Mammary epithelial cell (primary cell): ENCODE data around the gene ZNF177.

Source experiments
- EZH2 ChIP-seq: IDR thresholded peaks from 2 replicates; pipeline ENCODE4 v1.6.1; 2012; ENCODE audit warnings: low read length, inconsistent platforms, borderline replicate concordance
- TF ChIP-seq, protein P1 (sequence below), 2 donors: IDR thresholded peaks in 1 of 2; conservative IDR thresholded peaks in 1 of 2; 2 replicates each; pipeline ENCODE4 v1.5.1; 2011 to 2012; ENCODE audit warnings: inconsistent platforms in 2 of 2, low read length in 2 of 2, mild to moderate bottlenecking in 2 of 2, control low read depth in 1 of 2, low read depth in 1 of 2; ENCODE audit not compliant: insufficient read depth in 1 of 2; ENCODE audit errors: extremely low read depth in 1 of 2

DNA sequence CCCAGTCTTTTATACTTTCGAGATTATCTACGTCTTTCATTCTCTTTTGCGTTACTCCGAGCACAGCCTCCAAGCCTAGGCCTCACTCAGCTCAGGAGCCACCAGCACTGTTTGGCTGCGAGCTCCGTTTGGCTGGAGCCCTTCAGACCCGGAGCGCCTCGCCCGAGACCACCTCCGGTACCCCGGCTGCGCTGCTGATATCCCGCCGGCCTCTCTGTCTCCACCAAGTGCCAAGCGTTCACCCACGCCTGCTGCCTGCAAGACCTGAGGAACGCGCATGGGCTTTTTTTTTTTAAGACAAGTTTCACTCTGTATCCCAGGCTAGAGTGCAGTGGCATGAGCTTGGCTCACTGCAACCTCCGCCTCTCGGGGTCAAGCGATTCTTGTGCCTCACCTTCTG is 14.1 kb upstream of the ZNF177 start:
- TF ChIP-seq, protein P1, sequence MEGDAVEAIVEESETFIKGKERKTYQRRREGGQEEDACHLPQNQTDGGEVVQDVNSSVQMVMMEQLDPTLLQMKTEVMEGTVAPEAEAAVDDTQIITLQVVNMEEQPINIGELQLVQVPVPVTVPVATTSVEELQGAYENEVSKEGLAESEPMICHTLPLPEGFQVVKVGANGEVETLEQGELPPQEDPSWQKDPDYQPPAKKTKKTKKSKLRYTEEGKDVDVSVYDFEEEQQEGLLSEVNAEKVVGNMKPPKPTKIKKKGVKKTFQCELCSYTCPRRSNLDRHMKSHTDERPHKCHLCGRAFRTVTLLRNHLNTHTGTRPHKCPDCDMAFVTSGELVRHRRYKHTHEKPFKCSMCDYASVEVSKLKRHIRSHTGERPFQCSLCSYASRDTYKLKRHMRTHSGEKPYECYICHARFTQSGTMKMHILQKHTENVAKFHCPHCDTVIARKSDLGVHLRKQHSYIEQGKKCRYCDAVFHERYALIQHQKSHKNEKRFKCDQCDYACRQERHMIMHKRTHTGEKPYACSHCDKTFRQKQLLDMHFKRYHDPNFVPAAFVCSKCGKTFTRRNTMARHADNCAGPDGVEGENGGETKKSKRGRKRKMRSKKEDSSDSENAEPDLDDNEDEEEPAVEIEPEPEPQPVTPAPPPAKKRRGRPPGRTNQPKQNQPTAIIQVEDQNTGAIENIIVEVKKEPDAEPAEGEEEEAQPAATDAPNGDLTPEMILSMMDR (conservative IDR thresholded peaks at IDR 0.05 in 1 of 2, IDR thresholded peaks at IDR 0.05 in 1 of 2; ENCODE audit: extremely low read depth in 1 of 2, insufficient read depth in 1 of 2, low read depth in 1 of 2, low read length in 2 of 2), result no peak
- no peak for TF ChIP-seq EZH2
